Measurements from ENCODE around the gene TMEM250.
"Not testable (repeated sequence)": the region's sequence is repeated elsewhere in the genome, so short reads cannot be mapped to it uniquely, and the experiment has no call there.

Gene TMEM250

GRCh38 chr9:136118320-136119060 is at the start of gene TMEM250:
Gene TMEM250, minus strand, starts transcription at chr9:136118875. Its CDS starts 1,975 bp downstream, at chr9:136116900.
- DNase-seq = peak; percentile 96

- no peak for DNase-seq
These were observed 44.7 kb upstream of the TMEM250 start for GRCh38 chr9:136163248-136163850.

GRCh38 chr9:136160995-136161610 is 42.4 kb upstream of the TMEM250 start:
- no peak for DNase-seq

GRCh38 chr9:136160381-136160841 is 41.7 kb upstream of the TMEM250 start:
- no peak for DNase-seq

GRCh38 chr9:136159851-136160250 is 41.2 kb upstream of the TMEM250 start:
- no peak for DNase-seq

- no peak for DNase-seq
These were observed 39.0 kb upstream of the TMEM250 start for GRCh38 chr9:136157477-136158265.

- DNase-seq = no peak
These were observed 37.8 kb upstream of the TMEM250 start for GRCh38 chr9:136156209-136157120.

- no peak for DNase-seq
These were observed 36.9 kb upstream of the TMEM250 start for GRCh38 chr9:136155576-136155975.

GRCh38 chr9:136154943-136155342 is 36.3 kb upstream of the TMEM250 start:
- no peak for DNase-seq

GRCh38 chr9:136153381-136154065 is 34.8 kb upstream of the TMEM250 start:
- DNase-seq = no peak

GRCh38 chr9:136152931-136153330 is 34.3 kb upstream of the TMEM250 start:
- DNase-seq = no peak

GRCh38 chr9:136152543-136152866 is 33.8 kb upstream of the TMEM250 start:
- no peak for DNase-seq

- no peak for DNase-seq
These were observed 33.3 kb upstream of the TMEM250 start for GRCh38 chr9:136151848-136152542.

GRCh38 chr9:136151214-136151804 is 32.6 kb upstream of the TMEM250 start:
- DNase-seq = no peak

- not testable (repeated sequence) for DNase-seq
These were observed 32.1 kb upstream of the TMEM250 start for GRCh38 chr9:136150664-136151213.

- DNase-seq = no peak
These were observed 31.2 kb upstream of the TMEM250 start for GRCh38 chr9:136149853-136150252.

- DNase-seq = no peak
These were observed 30.7 kb upstream of the TMEM250 start for GRCh38 chr9:136149337-136149736.

- no peak for DNase-seq
These were observed 30.1 kb upstream of the TMEM250 start for GRCh38 chr9:136148766-136149165.

- DNase-seq = no peak
These were observed 29.4 kb upstream of the TMEM250 start for GRCh38 chr9:136147890-136148714.

Data from CD4-positive, alpha-beta T cell treated with Interleukin-15 for 1 hour (primary cell).